Activated CD4-positive, alpha-beta T cell treated with anti-CD3 and anti-CD28 coated beads, Interleukin-2, amount 10 ng/mL, durations not matched to agents 7 days and 5 days (primary cell): ENCODE measurements around the gene RBM42. TPM values are rescaled to one million over a fixed set of nuclear protein-coding genes. Genes with fewer than 3 reads are reported as not detected.

Source experiments
- CTCF ChIA-PET: fragments of 350-600 bp; sonication (Branson Sonifier 250); formaldehyde crosslinking; loops from one replicate; lab custom pipeline; 2021; ENCODE audit warnings: antibody characterized with exemption; lab: Charles Lee
- POLR2A ChIA-PET: fragments of 350-600 bp; sonication (Branson Sonifier 250); formaldehyde crosslinking; loops from one replicate; lab custom pipeline; 2021; ENCODE audit warnings: antibody characterized with exemption; lab: Charles Lee
- DNase-seq: peaks from one replicate; pipeline ENCODE4 v3.0.0-alpha.2; 2020
- H3K27ac Mint-ChIP-seq: one replicate; pipeline ENCODE4 v1.8.0; 2021; ENCODE audit warnings: mild to moderate bottlenecking, moderate library complexity, mixed read lengths
- H3K27me3 Mint-ChIP-seq: one replicate; pipeline ENCODE4 v1.8.0; 2021; ENCODE audit warnings: mixed read lengths
- H3K36me3 Mint-ChIP-seq: one replicate; pipeline ENCODE4 v1.8.0; 2021; ENCODE audit warnings: low read depth, mixed read lengths
- H3K4me1 Mint-ChIP-seq: one replicate; pipeline ENCODE4 v1.8.0; 2021; ENCODE audit warnings: mixed read lengths
- H3K4me3 Mint-ChIP-seq: one replicate; pipeline ENCODE4 v1.8.0; 2021; ENCODE audit warnings: mild to moderate bottlenecking, moderate library complexity, mixed read lengths
- H3K9me3 Mint-ChIP-seq: one replicate; pipeline ENCODE4 v1.8.0; 2021; ENCODE audit warnings: mixed read lengths
- total RNA-seq, 2 experiments: library from RNA; stranded (reverse); gene quantifications; one replicate each; pipeline ENCODE4 v1.2.3, GENCODE V29; 2021

RBM42 gene
- total RNA-seq, 2 experiments from 2014 or later = 100 to 112 TPM

GRCh38 chr19:35665604-35666003 is 36.8 kb downstream of the RBM42 start:
- Mint-ChIP-seq H3K27me3 (peaks cover 12% of the 10 kb centered on the region), H3K27ac (no peak overlapping the region), H3K36me3 (peaks cover 23% of the 10 kb centered on the region), H3K9me3 (no peaks in the 10 kb centered on the region), H3K4me1 (no peaks in the 10 kb centered on the region), H3K4me3 (no peak overlapping the region)
- DNase-seq = no peak
- ChIA-PET POLR2A (no interaction called here), CTCF (no interaction called here)

- no peak within 1 kb of the TSS for H3K4me3 Mint-ChIP-seq
- no peaks in the 10 kb centered on the region for H3K4me1 Mint-ChIP-seq
- POLR2A ChIA-PET = no interaction called here
- H3K27me3 Mint-ChIP-seq = peaks cover 16% of the 10 kb centered on the region
- CTCF ChIA-PET = interaction anchor here (0.9 kb wide), 1 partner anchor 13 kb away, joined by 3 read pairs; no protein-coding TSS in a partner anchor
- no peak for DNase-seq
- H3K27ac Mint-ChIP-seq = no peak within 1 kb of the TSS
- H3K9me3 Mint-ChIP-seq = no peaks in the 10 kb centered on the region
- peaks cover 19% of the 10 kb centered on the region for H3K36me3 Mint-ChIP-seq
Observed at GRCh38 chr19:35666251-35666913, 37.5 kb downstream of the RBM42 start, which contains the start of gene UPK1A. Gene UPK1A, plus strand, starts transcription at chr19:35666517. Its CDS starts 296 bp downstream, at chr19:35666813.

DNA sequence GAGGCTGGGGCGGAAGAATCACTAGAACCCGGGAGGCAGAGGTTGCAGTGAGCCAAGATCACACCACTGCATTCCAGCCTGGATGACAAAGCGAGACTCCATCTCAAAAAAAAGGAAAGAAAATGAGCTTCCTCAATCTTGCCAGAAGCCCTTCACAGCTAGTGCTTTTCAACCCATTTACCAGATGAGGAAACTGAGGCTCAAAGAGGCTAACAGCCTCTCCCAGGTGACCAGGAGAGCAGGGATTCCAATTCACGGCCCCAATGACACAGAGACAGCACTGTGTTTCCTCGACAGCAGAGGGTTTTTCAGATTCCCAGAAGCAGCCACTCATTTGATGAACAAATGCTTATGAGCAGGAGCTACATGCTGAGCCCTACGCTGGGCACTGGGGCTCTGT is 40.7 kb downstream of the RBM42 start:
- DNase-seq = no peak
- H3K9me3 Mint-ChIP-seq = no peaks in the 10 kb centered on the region
- ChIA-PET CTCF (interaction anchor here (1.2 kb wide), 1 partner anchor 8 kb away, joined by 3 read pairs; no protein-coding TSS in a partner anchor), POLR2A (no interaction called here)
- H3K27me3 Mint-ChIP-seq = peaks cover 32% of the 10 kb centered on the region
- H3K36me3 Mint-ChIP-seq = peaks cover 2% of the 10 kb centered on the region
- no peak overlapping the region for H3K27ac Mint-ChIP-seq
- H3K4me1 Mint-ChIP-seq = peaks cover 7% of the 10 kb centered on the region
- H3K4me3 Mint-ChIP-seq = no peak overlapping the region

GRCh38 chr19:35669974-35670373 is 41.1 kb downstream of the RBM42 start:
- DNase-seq = no peak
- Mint-ChIP-seq H3K27ac (no peak overlapping the region), H3K27me3 (peaks cover 33% of the 10 kb centered on the region), H3K36me3 (peaks cover 2% of the 10 kb centered on the region), H3K4me1 (peaks cover 7% of the 10 kb centered on the region), H3K9me3 (no peaks in the 10 kb centered on the region), H3K4me3 (no peak overlapping the region)
- POLR2A ChIA-PET = no interaction called here
- CTCF ChIA-PET = interaction anchor here (1.2 kb wide), 1 partner anchor 8 kb away, joined by 3 read pairs; no protein-coding TSS in a partner anchor

DNA sequence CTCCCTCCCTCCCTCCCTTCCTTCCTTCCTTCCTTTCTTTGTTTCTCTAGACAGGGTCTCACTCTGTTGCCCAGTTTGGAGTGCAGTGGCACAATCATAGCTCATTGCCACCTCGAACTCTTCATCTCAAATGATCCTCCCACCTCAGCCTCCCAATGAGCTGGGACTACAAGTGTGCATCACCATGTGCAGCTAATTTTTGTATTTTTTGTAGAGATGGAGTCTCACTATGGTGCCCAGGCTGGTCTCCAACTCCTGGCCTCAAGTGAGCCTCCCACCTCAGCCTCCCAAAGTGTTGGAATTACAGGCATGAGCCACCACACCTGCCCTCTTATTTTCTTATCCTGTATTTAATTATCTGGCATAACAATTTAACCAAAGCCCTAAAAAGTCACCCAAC is 41.9 kb downstream of the RBM42 start:
- DNase-seq = no peak
- H3K4me3 Mint-ChIP-seq = no peak overlapping the region
- CTCF ChIA-PET = no interaction called here
- H3K36me3 Mint-ChIP-seq = peaks cover 2% of the 10 kb centered on the region
- H3K9me3 Mint-ChIP-seq = no peaks in the 10 kb centered on the region
- peaks cover 7% of the 10 kb centered on the region for H3K4me1 Mint-ChIP-seq
- POLR2A ChIA-PET = no interaction called here
- H3K27me3 Mint-ChIP-seq = peaks cover 33% of the 10 kb centered on the region
- H3K27ac Mint-ChIP-seq = peak overlapping the region; percentile 31

- CTCF ChIA-PET = interaction anchor here (1.1 kb wide), 1 partner anchor 260 kb away, joined by 3 read pairs; no protein-coding TSS in a partner anchor
- H3K4me3 Mint-ChIP-seq = no peak overlapping the region
- H3K9me3 Mint-ChIP-seq = no peaks in the 10 kb centered on the region
- no peak for DNase-seq
- no peak overlapping the region for H3K27ac Mint-ChIP-seq
- POLR2A ChIA-PET = no interaction called here
- H3K27me3 Mint-ChIP-seq = peaks cover 35% of the 10 kb centered on the region
- H3K4me1 Mint-ChIP-seq = peaks cover 7% of the 10 kb centered on the region
- H3K36me3 Mint-ChIP-seq = no peaks in the 10 kb centered on the region
Observed at GRCh38 chr19:35671818-35672217, 43.0 kb downstream of the RBM42 start.

DNA sequence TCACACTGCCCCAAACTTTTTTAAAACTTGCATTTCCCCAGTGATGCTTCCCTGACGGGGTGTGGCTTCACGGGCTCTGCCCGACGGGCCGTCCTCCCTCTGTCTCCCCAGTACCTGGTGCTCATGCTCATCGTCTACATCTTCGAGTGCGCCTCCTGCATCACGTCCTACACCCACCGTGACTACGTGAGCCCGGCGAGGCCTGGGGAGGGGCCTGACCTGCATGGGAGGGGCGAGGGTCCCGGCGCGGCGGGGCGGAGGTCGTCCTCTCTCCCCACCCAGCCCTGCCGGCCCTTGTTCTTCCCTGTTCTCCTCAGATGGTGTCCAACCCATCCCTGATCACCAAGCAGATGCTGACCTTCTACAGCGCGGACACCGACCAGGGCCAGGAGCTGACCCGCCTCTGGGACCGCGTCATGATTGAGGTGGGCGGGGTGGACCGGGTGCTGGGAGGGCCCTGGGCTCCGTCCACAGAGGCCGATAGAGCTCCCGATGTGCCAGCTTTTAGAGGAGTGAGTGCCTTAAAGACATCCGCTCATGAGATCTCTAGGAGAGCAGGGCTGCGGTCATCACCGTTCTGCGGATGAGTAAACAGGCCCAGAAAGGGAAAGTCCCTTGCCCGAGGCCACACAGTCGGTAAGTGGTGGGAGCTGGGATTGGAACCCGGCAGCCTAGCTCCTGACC is 44.4 kb downstream of the RBM42 start:
- peak overlapping the region; percentile 36 for H3K27ac Mint-ChIP-seq
- H3K9me3 Mint-ChIP-seq = no peaks in the 10 kb centered on the region
- CTCF ChIA-PET = interaction anchor here (0.8 to 1.2 kb wide), 8 partner anchors 11 to 258 kb away, joined by 3 to 9 read pairs (median 3); partner anchors contain the start of gene COX6B1
- H3K4me1 Mint-ChIP-seq = peaks cover 7% of the 10 kb centered on the region
- DNase-seq = peak; percentile 51
- H3K4me3 Mint-ChIP-seq = peak overlapping the region; percentile 65
- no peaks in the 10 kb centered on the region for H3K36me3 Mint-ChIP-seq
- POLR2A ChIA-PET = interaction anchor here (1.2 kb wide), 2 partner anchors 12 to 25 kb away, joined by 3 to 5 read pairs; partner anchors contain the start of gene COX6B1
- H3K27me3 Mint-ChIP-seq = peaks cover 38% of the 10 kb centered on the region

DNA sequence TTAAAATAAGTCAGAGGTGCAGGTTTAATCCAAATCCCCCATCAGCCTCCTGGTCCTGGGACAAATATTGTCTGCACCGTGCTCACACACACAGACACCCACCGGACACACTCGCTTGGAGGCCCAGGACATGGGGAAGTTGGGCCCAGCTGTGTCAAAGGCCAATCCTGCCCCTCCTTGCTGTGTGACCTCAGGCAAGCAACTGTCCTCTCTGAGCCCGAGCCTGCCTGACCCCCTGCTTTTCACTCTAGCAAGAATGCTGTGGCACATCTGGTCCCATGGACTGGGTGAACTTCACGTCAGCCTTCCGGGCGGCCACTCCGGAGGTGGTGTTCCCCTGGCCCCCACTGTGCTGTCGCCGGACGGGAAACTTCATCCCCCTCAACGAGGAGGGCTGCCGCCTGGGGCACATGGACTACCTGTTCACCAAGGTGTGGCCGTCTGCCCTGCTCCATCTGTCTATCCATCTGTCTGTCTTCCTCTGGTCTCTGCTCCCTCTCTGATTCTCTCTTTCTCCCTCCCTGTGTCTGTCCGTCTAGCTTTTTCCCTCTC is 46.8 kb downstream of the RBM42 start:
- POLR2A ChIA-PET = no interaction called here
- no peak for DNase-seq
- no peaks in the 10 kb centered on the region for H3K36me3 Mint-ChIP-seq
- H3K27me3 Mint-ChIP-seq = peaks cover 25% of the 10 kb centered on the region
- no peak overlapping the region for H3K27ac Mint-ChIP-seq
- no peak overlapping the region for H3K4me3 Mint-ChIP-seq
- CTCF ChIA-PET = no interaction called here
- no peaks in the 10 kb centered on the region for H3K9me3 Mint-ChIP-seq
- H3K4me1 Mint-ChIP-seq = peaks cover 7% of the 10 kb centered on the region

Other genes with a start within 250 kb of the RBM42 start
- not detected for gene FFAR2, start 180.8 kb upstream of the RBM42 start, total RNA-seq
- gene KRTDAP, start 138.6 kb upstream of the RBM42 start, total RNA-seq = not detected
- not detected for gene DMKN, start 115.4 kb upstream of the RBM42 start, total RNA-seq
- not detected for gene SBSN, start 100.7 kb upstream of the RBM42 start, total RNA-seq
- gene GAPDHS, start 95.6 kb upstream of the RBM42 start, total RNA-seq = not detected
- 10 to 100 TPM; 42.5 to 43.8 TPM for gene TMEM147, start 83.4 kb upstream of the RBM42 start, total RNA-seq
- gene ATP4A, start 65.4 kb upstream of the RBM42 start, total RNA-seq = not detected
- gene PMIS2, start 42.9 kb upstream of the RBM42 start, total RNA-seq = not detected
- 10 to 100 TPM; 52.2 to 57.9 TPM for gene HAUS5, start 16.3 kb upstream of the RBM42 start, total RNA-seq
- 1 to 10 TPM in 1 of 2 experiments, under 1 TPM in 1; 0.84 to 1.9 TPM for gene ETV2, start 12.7 kb downstream of the RBM42 start, total RNA-seq
- 100 to 1,000 TPM; 429 to 474 TPM for gene COX6B1, start 19.3 kb downstream of the RBM42 start, total RNA-seq
- gene UPK1A, start 37.5 kb downstream of the RBM42 start, total RNA-seq = under 1 TPM; 0.37 TPM
- 10 to 100 TPM; 15.4 to 17.3 TPM for gene ZBTB32, start 75.5 kb downstream of the RBM42 start, total RNA-seq
- gene KMT2B, start 89.0 kb downstream of the RBM42 start, total RNA-seq = 10 to 100 TPM; 65.1 to 67.2 TPM
- 10 to 100 TPM; 53.7 to 54.6 TPM for gene IGFLR1, start 113.4 kb downstream of the RBM42 start, total RNA-seq
- gene U2AF1L4, start 116.4 kb downstream of the RBM42 start, total RNA-seq = 10 to 100 TPM; 35.0 to 38.1 TPM
- 10 to 100 TPM; 41.7 to 46.3 TPM for gene PSENEN, start 116.6 kb downstream of the RBM42 start, total RNA-seq
- gene LIN37, start 119.5 kb downstream of the RBM42 start, total RNA-seq = 10 to 100 TPM; 13.7 to 15.9 TPM
- gene HSPB6, start 128.0 kb downstream of the RBM42 start, total RNA-seq = under 1 TPM; 0.29 to 0.69 TPM
- gene PROSER3, start 129.1 kb downstream of the RBM42 start, total RNA-seq = 10 to 100 TPM; 53.7 to 59.1 TPM
- gene ARHGAP33, start 146.5 kb downstream of the RBM42 start, total RNA-seq = 100 to 1,000 TPM in 1 of 2 experiments, 10 to 100 TPM in 1; 91.3 to 101 TPM
- not detected for gene PRODH2, start 183.8 kb downstream of the RBM42 start, total RNA-seq
- gene NPHS1, start 223.5 kb downstream of the RBM42 start, total RNA-seq = not detected
- gene KIRREL2, start 227.9 kb downstream of the RBM42 start, total RNA-seq = under 1 TPM; 0.19 to 0.25 TPM
- gene APLP1, start 239.5 kb downstream of the RBM42 start, total RNA-seq = under 1 TPM; 0.42 to 0.79 TPM